HG03575 (cell line): Measurements from ENCODE around the gene EBI3.
"Not testable (repeated sequence)": the region's sequence is repeated elsewhere in the genome, so short reads cannot be mapped to it uniquely, and the experiment has no call there.

Experiments used
- ATAC-seq: cut with Tn5 transposase; IDR thresholded peaks from one replicate; pipeline ENCODE4 v1.9.1; 2021; ENCODE audit not compliant: unreplicated experiment, insufficient number of reproducible peaks, low FRiP score; ENCODE audit errors: extremely low read depth

EBI3 gene

DNA sequence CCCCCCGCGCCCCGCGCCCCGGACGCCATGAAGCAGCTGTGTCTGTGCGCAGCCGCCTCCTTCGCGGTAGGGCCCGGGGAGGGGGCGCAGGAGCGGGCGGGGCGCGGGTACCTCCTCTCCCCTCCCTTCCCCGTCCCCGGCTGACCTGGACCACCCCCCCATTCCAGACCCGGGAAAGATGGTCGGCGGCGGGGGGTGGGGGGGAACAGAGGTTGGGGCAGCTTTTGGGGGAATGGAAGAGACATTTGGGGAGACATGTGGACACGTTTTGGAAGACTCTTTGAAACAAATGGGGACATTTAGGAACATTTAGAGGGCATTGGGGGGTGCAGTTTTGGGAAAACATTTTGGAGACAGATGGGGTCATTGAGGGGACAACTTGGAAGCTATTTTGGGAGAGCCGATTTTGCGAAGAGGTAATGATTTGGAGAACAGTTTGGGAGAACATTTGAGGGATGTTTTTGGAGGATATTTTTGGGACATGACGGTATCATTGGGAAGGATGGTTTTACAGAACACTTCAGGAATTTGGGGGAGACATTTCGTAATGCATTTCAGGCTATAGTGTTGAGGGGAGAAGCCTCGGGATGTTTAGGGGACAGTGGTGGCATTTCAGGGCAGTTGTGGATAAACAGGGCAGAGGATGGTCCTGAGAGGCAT lies 30.7 kb upstream of the EBI3 start:
- no peak for ATAC-seq

DNA sequence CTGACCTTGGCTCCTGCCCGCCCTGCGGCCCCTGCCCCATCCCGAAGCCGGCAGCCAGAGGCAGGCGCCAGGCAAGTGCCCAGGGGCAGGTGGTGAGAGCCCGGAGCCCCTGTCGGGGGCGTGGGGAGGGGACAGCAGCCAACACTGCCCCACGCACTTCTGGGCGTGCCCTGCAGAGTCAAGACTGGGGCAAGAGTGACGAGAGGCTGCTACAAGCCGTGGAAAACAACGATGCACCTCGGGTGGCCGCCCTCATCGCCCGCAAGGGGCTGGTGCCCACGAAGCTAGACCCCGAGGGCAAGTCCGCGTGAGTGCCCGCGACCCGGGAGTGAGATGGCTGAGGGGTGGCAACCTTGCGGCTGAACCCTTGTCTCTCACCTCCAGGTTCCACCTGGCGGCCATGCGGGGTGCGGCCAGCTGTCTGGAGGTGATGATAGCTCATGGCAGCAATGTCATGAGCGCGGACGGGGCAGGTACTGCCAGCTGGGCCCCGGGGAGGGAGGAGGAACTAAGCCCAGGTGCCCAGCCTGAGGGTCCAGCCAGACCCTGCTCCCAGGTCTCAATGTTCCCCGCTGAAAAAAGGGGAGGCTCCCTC lies 29.5 kb upstream of the EBI3 start:
- ATAC-seq, result no peak

DNA sequence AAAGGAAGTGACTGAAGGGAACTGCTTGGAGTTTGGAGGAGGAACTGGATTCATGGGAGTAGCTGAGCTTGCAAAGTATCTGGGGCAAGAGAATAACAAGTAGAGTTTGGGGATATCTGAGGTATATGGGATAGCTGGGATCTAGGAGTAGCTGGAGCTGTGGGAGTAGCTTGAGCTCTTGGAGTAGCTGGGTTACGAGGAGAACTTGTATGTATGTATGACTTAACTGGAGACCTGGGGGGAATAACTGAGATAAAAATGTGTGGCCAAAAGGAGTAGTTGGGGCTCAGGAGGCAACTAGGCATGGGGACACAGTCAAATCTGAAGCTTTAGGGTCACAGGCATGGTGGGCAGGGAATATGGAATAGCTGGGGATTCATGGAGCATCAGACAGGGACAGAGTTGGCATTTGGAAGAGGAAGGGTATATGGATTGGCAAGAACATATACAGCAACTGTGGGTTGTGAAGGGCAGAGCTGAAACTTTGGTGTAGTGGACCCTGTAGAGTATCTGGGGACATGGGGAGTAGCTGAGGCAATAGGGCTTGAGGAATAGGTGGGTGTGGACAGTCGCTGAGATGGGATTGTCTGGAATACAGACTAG lies 28.3 kb upstream of the EBI3 start:
- no peak for ATAC-seq

DNA sequence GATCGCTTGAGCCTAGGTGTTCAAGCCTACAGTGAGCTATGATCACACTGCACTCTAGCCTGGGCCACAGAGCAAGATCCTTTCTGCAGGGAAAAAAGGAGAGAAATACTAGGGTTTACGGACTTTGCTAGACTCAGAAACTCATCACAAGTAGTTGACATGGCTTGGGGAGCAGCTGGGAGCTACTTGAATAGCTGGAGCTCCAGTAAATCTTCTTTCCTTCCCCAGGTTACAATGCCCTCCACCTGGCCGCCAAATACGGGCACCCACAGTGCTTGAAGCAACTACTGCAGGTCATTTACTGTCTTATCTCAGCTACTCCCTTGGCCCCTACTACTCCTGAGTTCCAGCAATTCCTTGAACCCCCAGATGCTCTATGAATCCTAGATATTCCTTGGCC lies 27.5 kb upstream of the EBI3 start:
- ATAC-seq, result no peak

DNA sequence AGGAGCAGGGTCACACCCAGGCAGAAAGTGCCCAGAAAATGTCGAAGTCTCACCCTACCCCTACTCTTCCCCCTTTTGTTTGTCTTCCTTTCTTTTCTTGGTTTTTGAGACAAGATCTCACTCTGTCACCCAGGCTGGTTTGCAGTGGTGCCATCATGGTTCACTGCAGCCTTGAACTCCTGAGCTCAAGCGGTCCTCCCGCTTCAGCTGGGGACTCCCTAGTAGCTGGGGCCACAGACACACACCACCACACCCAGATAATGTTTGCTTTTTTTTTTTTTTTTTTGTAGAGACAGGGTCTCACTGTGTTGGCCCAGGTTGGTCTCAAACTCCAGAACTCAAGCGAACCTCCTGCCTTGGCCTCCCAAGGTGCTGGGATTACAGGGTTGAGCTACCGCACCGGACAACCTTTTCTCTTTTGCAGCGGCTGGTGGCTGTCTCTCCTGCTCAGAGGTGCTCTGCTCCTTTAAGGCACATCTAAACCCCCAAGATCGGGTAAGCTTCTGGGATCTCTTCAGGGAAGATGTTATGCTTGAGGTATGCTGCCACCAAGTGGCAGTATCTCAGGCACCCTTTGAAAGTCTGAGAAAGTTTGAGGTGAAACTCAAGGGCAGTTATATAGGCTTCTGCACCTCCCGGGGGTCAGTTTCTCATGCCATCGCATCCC lies 22.4 kb upstream of the EBI3 start:
- no peak for ATAC-seq

DNA sequence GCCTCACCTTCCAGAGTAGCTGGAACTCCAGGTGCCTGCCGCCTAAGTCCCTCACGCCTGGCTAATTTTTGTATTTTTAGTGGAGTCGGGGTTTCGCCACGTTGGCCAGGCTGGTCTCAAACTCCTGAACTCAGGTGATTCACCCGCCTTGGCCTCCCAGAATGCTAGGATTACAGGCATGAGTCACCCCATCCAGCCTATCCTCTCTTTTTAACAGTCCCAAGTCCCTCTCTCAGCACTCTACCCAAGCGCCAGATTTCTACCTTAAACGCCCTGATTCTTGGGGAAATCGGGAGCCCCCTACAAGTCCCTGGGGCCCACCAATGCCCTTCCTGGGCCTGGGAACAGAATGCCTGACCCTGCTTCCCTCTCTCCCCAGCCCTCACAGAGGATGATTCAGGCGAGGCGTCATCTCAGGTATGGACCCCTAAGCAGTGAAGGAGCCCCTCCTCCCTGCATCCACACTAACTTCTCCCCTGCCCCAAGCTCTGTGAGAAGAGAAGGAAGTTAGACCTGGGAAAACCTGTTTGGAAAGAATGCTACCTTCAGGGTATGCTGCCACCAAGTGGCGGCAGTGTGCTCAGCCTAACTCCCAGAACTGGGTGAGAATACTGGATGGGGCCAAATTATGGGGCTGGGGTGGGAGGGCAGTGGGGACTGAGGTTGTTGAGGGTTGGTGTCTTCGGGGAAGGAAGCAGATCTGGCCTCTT lies 20.8 kb upstream of the EBI3 start:
- no peak for ATAC-seq

DNA sequence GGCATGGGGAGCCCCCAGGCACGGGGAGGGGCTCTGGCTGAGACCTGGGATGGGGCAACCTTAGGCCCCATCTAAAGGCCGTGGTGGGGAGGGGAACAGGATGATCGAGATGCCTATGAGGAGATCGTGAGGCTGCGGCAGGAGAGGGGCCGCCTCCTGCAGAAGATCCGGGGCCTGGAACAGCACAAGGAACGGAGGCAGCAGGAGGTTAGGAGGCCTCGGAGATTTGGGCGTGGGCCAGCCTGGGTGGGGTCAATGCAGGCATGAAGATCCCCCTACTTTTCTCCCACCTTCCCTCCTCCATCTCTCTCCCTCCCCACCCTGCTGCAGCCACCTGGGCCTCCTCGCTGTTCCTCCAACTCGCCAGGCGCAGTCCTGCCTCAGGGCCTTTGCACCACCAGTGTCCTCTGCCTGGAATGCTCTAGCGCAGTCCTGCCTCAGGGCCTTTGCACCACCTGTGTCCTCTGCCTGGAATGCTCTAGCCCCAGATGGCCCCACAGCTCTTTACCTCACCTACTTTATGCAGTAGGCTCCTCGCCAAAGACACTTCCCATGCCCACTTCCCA lies 19.1 kb upstream of the EBI3 start:
- ATAC-seq, result no peak

DNA sequence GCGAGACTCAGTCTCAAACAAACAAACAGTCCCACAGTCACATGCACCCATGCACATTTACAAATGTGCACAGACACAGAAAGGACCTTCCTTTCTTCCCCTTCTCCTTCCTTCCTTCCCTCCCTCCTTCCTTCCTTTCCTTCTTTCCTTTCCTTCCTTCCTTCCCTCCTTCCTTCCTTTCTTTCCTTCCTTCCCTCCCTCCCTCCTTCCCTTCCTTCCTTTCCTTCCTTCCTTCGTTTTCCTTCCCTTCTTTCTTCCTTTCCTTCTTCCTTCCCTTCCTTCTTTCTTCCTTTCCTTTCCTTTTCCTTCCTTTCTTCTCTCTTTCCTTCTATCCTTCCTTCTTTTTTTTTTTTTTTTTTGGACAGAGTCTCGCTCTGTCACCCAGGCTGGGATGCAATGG lies 16.2 kb upstream of the EBI3 start:
- ATAC-seq, result no peak

DNA sequence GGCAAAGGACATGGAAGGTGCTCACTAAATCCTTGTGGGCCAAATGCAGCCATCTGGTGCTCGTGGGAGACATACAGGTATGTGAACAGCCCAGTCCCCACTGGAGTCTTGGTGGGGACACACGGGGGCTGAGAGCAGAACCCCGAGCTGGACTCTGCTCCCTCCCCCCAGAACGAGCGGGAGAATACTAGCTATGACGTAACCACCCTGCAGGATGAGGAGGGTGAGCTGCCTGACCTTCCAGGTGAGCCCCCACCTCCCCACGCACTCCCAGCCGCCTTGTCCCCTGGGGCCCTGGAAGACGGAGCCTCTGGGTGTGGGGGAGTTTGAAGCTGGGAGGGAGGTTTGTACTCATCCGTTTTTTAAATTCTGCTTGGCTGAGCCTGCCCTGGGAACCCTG lies 13.5 kb upstream of the EBI3 start:
- ATAC-seq, result no peak

DNA sequence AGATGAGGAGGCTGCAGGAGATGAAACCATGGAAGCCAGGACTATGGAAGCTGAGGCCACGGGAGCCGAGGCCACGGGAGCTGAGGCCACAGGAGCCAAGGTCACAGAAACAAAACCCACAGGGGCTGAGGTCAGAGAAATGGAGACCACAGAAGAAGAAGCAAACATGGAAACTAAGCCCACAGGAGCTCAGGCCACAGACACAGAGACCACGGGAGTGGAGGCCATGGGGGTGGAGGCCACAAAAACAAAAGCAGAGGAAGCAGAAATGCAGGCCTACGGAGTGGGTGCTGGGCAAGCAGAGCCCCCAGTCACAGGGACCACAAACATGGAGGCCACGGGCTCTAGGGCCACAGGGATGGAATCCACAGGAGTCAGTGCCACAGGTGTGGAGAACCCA lies 12.5 kb upstream of the EBI3 start:
- ATAC-seq, result no peak

DNA sequence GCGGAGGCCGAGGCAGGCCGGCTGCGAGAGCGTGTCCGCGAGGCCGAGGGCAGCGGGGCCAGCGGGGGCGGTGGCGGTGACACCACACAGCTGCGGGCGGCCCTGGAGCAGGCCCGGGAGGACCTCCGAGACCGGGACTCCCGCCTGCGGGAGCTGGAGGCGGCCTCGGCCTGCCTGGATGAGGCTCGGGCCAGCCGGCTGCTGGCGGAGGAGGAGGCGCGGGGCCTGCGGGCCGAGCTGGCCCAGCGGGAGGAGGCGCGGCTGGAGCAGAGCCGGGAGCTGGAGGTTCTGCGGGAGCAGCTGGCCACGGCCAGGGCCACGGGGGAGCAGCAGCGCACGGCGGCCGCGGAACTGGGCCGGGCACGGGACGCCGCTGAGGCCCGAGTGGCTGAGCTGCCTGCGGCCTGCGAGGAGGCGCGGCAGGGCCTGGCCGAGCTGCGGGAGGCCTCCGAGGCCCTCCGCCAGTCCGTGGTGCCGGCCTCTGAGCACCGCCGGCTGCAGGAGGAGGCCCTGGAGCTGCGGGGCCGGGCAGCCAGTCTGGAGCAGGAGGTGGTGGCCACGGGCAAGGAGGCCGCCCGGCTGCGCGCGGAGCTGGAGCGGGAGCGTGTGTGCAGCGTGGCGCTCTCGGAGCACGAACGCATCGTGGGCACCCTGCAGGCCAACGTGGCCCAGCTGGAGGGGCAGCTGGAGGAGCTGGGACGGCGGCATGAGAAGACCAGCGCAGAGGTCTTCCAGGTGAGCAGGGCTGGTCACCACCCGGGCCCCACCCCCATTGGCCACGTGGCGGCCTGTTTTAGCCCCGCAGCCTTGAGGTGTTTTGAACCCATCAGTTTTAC lies 11.7 kb upstream of the EBI3 start:
- ATAC-seq, result no peak

DNA sequence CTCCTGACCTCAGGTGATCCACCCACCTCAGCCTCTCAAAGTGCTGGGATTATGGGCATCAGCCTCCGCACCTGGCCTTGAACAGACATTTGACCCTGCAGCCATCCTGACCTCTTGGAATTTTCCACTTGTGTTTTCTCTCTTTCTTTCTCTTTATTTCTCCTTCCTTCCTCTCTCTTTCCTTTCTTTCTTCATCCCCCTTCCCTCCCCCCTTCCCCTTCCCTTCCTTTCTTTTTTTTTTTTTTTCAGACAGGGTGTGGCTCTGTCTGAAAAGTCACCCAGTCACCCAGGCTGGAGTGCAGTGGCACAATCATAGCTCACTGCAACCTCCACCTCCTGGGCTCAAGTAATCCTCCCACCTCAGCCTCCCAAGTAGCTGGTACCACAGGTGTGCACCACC lies 10.8 kb upstream of the EBI3 start:
- ATAC-seq, result not testable (repeated sequence)

DNA sequence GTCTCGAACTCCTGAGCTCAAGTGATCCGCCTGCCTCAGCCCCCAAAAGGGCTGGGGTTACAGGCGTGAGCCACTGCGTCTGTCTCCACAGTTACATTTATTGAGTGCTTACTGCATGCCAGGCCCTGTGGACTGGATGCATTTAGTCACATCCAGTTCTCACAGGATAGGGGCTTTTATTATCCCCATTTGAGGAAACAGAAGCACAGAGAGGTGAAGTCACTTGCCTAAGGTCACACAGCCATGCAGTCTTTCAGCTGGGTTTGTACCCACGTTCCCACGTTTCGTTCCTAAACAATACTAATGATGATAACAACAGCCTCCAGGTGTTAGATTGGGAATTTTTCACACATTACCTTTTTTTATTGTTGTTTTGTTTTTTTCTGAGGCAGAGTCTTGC lies 9.1 kb upstream of the EBI3 start:
- ATAC-seq, result no peak

DNA sequence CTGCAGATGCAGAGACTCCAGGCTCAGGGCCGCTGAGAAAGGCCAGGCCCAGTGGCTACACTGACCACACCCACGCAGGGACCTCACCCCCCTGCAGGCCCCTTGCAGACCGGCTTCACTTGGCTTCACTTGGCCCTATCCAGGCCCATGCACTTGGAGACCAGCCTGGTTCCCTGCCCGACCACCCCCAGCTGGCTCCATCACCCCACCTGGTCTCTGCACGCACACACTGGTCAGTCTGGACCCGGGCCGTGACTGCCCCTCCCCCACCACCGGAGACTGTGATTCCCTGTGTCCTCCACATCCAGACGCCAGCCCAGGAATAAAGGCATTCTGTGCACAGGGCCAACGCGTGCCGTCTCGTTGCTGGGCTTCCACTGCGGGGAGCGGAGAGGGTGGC lies 4.9 kb upstream of the EBI3 start:
- no peak for ATAC-seq

DNA sequence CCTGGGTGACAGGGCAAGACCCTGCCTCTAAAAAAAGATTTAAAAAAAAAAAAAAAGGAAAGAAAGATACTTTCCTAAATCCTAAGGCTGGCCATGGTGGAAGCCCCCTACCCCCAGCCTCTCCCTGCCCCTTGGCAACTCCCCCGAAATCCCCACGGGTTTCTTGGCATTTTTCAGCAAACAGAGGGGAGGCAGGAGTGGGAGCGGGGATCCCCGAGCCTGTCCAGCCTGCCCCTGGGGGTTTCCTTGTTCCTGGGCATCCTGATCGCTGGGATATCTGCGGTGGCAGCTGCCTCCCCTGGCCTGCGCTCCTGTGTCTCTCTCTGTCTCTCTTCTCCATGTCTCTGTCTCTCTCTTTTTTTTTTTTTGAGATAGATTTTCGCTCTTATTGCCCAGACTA lies 3.4 kb upstream of the EBI3 start:
- ATAC-seq, result no peak

DNA sequence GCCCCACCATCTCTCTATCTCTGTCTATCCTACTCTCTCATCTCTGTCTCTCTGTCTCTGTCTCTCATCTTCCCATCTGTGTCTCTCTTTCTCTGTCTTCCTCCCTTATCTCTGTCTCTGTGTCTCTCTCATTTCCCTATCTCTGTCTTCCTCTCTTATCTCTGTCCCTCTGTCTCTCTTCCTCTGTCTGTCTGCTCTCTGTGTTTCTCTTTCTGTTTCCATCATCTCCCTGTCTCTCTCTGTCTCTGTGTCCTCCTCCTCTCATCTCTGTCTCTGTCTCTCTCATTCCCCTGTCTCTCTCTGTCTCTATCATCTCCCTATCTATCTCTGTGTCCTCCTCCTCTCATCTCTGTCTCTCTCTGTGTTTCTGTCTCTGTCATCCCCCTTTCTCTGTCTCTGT lies 1.6 kb upstream of the EBI3 start:
- ATAC-seq, result no peak

DNA sequence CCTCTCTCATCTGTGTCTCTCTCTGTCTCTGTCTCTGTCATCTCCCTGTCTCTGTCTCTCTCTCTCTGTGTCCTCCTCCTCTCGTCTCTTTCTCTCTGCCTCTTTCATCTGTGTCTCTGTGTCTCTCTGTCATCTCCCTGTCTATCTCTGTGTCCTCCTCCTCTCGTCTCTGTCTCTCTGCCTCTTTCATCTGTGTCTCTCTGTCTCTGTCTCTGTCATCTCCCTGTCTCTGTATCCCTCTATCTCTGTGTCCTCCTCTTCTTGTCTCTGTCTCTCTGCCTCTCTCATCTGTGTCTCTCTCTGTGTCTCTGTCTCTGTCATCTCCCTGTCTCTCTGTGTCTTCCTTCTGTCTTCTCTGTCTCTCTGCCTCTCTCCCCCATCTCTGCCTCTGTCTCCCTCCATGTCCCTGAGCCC lies 551 bp upstream of the EBI3 start:
- no peak for ATAC-seq

DNA sequence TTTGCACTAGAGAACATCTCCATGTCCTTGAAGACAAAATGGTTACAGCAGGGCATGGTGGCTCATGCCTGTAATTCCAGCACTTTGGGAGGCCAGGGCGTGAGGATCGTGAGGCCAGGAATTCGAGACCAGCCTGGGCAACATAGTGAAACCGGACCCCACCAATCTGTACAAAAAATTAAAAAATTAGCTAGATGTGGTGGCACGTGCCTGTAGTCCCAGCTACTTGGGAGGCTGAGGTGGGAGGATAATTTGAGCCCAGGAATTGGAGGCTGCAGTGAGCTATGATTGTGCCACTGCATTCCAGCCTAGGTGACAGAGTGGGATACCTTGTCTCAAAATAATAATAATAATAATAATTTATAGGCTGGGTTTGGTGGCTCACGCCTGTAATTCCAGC lies 914 bp downstream of the EBI3 start:
- ATAC-seq, result not testable (repeated sequence)

DNA sequence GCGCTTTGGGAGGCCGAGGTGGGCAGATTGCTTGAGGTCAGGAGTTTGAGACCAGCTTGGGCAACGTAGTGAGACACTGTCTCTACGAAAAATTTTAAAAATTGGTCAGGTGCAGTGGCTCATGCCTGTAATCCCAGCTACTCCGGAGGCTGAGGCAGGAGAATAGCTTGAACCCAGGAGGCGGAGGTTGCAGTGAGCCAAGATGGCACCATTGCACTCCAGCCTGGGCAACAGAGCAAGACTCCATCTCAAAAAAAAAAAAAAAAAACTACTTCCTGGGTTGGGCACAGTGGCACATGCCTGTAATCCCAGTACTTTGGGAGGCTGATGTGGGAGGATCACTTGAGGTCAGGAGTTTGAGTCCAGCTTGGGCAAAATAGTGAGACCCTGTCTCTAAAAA lies 2.2 kb downstream of the EBI3 start:
- not testable (repeated sequence) for ATAC-seq
